SHP77 treated with DMSO at 0.1 percent for 48 hours (cell line): Measurements from ENCODE around the gene C2CD2L.
"Not testable (repeated sequence)": the region's sequence is repeated elsewhere in the genome, so short reads cannot be mapped to it uniquely, and the experiment has no call there.

Experiments
- DNase-seq: peaks from one replicate; lab custom pipeline; 2025; lab: John Stamatoyannopoulos, UW

C2CD2L gene

DNA sequence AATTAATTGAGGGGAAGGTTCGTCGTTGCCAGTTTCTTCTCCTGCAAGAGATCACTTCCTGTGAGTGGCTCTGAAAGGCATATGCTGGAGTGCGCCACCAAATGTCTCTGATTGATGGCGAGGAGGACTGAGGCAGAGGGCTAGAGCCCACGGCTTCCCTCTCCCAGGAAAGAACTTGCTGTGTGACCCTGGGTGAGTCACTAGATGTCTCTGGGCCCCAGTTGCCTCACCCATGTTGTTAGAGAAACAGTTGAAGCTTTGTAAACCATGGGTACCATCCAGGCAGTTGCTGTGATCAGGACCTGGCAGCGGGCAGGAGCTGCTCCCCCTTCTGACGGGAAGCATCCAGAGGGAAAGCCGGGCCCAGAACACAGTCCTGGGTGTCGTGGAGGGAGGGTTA is 44.9 kb downstream of the C2CD2L start:
- DNase-seq = no peak

- DNase-seq = no peak
Measured at GRCh38 chr11:119152604-119153003, 45.5 kb downstream of the C2CD2L start.

DNA sequence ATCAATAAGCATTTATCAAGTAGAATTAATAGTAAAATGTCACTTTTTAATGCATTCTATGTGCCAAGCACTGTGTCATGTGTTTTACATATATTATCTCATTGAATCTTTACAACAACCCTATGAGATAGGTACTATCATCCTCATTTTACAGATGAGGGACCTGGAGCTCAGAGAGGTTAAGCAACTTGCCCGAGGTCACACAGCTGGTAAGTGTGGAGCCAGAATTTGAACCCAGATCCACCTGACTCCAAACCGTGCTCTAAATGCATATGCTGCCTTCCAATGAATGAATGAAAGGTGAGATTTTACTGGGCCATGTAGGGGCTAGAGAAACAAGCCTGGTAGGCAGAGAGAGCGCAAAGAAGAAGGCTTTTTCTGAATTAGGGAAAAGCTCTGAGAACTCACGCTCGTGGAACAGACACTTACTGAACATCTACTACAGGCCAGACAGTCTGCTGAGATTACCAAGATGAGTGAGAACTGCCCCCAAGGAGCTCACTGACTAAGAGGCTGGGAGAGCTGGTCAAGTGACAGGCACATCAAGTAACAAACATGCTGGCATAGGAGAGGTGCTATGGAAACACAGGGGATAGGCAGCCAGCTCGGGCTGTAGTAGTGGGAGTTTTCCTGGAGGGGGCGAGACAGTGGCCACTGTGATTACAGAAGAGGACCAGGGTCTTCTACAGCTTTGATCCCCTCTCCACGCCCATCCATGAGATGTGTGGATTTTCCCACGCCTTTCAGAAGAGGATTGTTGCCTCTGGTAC is 46.1 kb downstream of the C2CD2L start:
- DNase-seq = no peak

- no peak for DNase-seq
Measured at GRCh38 chr11:119154178-119154577, 47.0 kb downstream of the C2CD2L start.

- peak; percentile 26 for DNase-seq
Measured at GRCh38 chr11:119155733-119156492, 48.8 kb downstream of the C2CD2L start.

DNA sequence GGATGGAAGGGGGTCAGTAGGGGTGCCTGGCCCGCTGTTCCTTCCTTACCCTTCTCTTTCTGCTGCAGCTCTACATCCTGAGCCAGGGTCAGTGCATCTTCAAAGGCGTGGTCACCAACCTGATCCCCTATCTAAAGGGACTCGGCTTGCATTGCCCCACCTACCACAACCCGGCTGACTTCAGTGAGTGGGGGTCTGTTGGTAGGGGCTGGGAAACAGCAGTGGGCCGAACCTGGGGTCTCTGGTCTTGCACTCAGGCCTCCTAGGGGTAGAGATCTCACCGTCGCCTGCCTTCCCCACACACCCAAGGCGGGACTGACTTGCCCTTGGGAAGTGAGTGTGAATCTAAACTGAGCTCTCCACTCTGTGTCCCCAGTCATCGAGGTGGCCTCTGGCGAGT is 49.4 kb downstream of the C2CD2L start:
- no peak for DNase-seq

DNA sequence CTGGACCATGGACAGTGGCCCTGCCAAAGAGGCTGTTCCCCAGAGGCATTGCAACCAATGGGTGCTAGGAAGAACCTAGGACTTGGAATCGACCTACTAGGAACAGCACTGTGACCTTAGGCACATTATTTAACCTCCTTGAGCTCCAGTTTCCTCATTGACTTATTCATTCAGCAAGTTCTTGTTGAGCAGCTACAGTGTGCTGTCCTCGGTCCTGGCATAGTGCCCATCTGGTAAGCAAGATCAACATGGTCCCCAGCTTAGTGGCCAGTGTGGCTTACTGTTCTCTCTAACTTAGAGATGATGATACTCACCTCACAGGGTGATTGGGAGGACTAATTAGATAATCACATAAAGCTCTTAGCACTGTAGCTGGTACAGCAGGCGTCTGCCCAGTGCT is 49.9 kb downstream of the C2CD2L start:
- no peak for DNase-seq

DNA sequence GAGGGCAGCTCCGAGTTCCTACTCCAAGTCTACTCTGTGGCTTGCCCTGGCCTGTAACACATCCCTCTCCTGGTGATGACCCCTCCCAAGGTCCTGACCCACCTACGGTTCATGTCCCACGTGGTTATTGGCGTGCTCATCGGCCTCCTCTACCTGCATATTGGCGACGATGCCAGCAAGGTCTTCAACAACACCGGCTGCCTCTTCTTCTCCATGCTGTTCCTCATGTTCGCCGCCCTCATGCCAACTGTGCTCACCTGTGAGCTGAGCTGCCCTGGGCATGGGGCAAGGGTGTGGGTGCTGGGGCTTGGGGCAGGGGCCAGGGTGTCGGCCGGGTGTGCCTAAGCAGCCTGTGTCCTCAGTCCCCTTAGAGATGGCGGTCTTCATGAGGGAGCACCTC is 51.3 kb downstream of the C2CD2L start:
- DNase-seq = no peak

DNA sequence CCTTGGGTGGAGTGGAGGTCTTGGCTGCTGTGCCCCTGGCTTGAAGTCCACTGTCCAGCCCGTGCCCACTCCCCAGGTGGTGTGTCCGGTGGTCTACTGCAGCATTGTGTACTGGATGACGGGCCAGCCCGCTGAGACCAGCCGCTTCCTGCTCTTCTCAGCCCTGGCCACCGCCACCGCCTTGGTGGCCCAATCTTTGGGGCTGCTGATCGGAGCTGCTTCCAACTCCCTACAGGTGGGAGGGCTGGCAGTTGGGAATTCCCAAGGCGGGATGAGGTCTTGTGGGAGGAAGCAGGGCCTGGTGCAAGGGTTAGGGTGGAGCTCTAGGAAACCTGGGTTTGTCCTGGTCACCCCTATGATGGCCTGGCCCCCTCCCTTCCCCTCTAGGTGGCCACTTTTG is 53.0 kb downstream of the C2CD2L start:
- DNase-seq = no peak

DNA sequence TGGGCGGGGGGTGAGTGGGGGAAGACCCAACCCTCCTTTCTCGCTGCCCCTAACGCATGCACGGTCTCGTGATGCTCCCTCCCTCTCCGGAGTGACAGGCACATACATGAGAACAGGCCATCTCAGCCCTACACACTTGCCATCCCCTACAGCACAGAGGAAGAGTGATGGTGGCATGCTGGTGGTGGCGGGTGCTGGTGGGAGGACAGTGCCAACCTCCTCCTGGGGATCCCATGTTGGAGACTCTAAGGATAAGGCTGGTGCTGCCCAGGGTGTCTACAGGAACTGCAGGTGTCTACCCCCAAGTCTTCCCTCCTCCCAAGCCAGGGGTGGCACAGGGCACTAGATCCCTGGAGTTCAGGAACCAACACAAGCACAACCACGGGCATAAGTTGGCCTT is 54.7 kb downstream of the C2CD2L start:
- no peak for DNase-seq

DNA sequence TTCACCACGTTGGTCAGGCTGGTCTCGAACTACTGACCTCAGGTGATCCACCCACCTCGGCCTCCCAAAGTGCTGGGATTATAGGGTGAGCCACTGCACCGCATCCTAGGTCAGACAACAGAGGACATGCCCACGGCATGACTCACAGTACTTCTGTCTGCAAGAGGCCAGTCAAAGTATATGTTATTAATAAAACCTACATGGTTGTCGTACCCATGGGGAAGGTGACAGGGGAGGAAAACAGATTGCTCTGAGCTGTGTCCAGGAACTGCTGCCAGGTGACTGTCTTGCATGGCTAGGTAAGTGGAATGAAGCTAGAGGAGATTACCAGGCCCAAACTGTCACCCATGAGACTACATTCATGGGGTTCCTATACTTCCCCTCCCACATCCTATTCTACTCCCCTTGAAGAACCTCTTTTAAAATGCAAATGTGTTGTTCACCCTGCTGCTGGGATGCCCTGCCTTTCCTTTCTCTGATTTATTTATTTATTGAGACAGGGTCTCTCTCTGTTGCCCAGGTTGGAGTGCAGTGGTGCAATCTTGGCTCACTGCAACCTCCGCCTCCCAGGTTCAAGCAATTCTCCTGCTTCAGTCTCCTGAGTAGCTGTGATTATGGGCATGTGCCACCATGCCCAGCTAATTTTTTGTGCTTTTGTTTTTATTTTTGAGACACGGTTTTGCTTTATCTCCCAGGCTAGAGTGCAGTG is 59.4 kb downstream of the C2CD2L start:
- DNase-seq = no peak

DNA sequence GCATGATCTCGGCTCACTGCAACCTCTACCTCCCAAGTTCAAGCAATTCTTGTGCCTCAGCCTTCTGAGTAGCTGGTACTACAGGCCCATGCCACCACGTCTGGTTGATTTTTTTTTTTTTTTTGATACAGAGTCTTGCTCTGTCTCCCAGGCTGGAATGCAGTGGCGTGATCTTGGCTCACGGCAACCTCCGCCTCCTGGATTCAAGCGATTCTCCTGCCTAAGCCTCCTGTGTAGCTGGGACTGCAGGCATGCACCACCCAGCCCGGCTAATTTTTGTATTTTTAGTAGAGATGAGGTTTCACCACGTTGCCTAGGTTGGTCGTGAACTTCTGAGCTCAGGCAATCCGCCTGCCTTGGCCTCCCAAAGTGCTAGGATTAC is 59.9 kb downstream of the C2CD2L start:
- not testable (repeated sequence) for DNase-seq

DNA sequence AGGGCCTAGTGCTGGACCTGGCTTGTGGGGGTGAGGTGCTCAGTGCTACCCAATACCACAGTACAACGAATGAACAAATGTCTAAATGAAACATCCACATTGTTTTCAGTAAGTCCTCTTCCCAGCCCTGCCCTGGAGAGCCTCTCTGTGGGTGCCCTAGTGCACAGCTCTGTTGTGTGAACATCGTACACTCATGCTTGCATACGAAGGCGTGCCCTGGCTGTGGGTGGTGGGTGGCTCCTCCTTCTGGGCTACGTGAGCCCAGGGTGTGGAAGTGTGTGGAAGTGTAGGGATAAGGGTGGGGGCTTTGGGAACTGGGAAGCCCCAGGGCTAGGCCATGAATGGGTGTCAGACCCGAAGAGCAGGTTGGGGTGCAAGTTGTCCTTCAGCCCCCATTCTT is 60.8 kb downstream of the C2CD2L start:
- no peak for DNase-seq
